GM19467 (cell line): ENCODE measurements around the gene PIK3R1.
"Not testable (repeated sequence)": the region's sequence is repeated elsewhere in the genome, so short reads cannot be mapped to it uniquely, and the experiment has no call there.

Experiments used
- ATAC-seq: cut with Tn5 transposase; IDR thresholded peaks from one replicate; pipeline ENCODE4 v1.9.1; 2021; ENCODE audit warnings: mild to moderate bottlenecking, moderate library complexity; ENCODE audit not compliant: unreplicated experiment

PIK3R1 gene

GRCh38 chr5:68225911-68226545 is 10.5 kb downstream of the PIK3R1 start:
- ATAC-seq, result no peak

GRCh38 chr5:68226546-68227073 is 11.1 kb downstream of the PIK3R1 start:
- ATAC-seq, result no peak

- ATAC-seq, result no peak
Observed at GRCh38 chr5:68227532-68228160, 12.1 kb downstream of the PIK3R1 start.

- no peak for ATAC-seq
Observed at GRCh38 chr5:68229416-68229815, 13.9 kb downstream of the PIK3R1 start.

- ATAC-seq, result no peak
Observed at GRCh38 chr5:68230285-68230684, 14.7 kb downstream of the PIK3R1 start.

GRCh38 chr5:68231414-68232076 is 16.0 kb downstream of the PIK3R1 start:
- ATAC-seq, result no peak

- ATAC-seq, result no peak
Observed at GRCh38 chr5:68232277-68232676, 16.7 kb downstream of the PIK3R1 start.

GRCh38 chr5:68233075-68233474 is 17.5 kb downstream of the PIK3R1 start:
- ATAC-seq, result no peak

- ATAC-seq, result not testable (repeated sequence)
Observed at GRCh38 chr5:68235229-68235628, 19.7 kb downstream of the PIK3R1 start.

- no peak for ATAC-seq
Observed at GRCh38 chr5:68237715-68238114, 22.2 kb downstream of the PIK3R1 start.

GRCh38 chr5:68239487-68239886 is 23.9 kb downstream of the PIK3R1 start:
- peak; percentile 95 for ATAC-seq

- ATAC-seq, result peak; percentile 51
Observed at GRCh38 chr5:68240202-68240601, 24.6 kb downstream of the PIK3R1 start.

GRCh38 chr5:68240771-68241170 is 25.2 kb downstream of the PIK3R1 start:
- no peak for ATAC-seq

- no peak for ATAC-seq
Observed at GRCh38 chr5:68242743-68243142, 27.2 kb downstream of the PIK3R1 start.

GRCh38 chr5:68243251-68243650 is 27.7 kb downstream of the PIK3R1 start:
- no peak for ATAC-seq

- no peak for ATAC-seq
Observed at GRCh38 chr5:68243681-68244080, 28.1 kb downstream of the PIK3R1 start.

- no peak for ATAC-seq
Observed at GRCh38 chr5:68245319-68245718, 29.8 kb downstream of the PIK3R1 start.

GRCh38 chr5:68246802-68247201 is 31.2 kb downstream of the PIK3R1 start:
- ATAC-seq, result no peak

GRCh38 chr5:68247627-68248026 is 32.1 kb downstream of the PIK3R1 start:
- no peak for ATAC-seq

- no peak for ATAC-seq
Observed at GRCh38 chr5:68248896-68249295, 33.3 kb downstream of the PIK3R1 start.

- ATAC-seq, result no peak
Observed at GRCh38 chr5:68249520-68249919, 34.0 kb downstream of the PIK3R1 start.
